ENCODE data around the gene SUCLA2.

Gene SUCLA2

GRCh38 chr13:47898080-47898479 is 103.0 kb downstream of the SUCLA2 start:
- no peak for DNase-seq

GRCh38 chr13:47897411-47898050 is 103.5 kb downstream of the SUCLA2 start:
- DNase-seq = no peak

DNA sequence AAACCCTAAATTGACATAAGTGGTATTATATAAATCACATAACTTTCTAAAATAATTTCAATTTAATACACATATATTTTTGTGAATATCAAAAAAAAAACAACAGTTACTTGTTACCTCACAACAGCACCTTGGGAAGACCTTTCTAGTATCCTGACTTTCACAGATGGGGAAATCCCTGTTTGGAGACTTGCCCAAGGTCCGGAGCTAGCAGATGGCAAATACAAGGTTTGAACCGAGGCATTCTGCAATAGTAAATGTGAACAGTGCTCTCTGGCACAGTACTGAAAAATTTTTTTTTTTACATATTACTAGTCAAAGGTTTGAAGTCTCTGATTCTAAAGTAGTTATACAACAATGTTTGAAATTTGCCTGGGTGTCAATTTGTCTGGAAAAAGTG is 104.5 kb downstream of the SUCLA2 start:
- DNase-seq = no peak

- DNase-seq = no peak
Observed at GRCh38 chr13:47896111-47896510, 105.0 kb downstream of the SUCLA2 start.

DNA sequence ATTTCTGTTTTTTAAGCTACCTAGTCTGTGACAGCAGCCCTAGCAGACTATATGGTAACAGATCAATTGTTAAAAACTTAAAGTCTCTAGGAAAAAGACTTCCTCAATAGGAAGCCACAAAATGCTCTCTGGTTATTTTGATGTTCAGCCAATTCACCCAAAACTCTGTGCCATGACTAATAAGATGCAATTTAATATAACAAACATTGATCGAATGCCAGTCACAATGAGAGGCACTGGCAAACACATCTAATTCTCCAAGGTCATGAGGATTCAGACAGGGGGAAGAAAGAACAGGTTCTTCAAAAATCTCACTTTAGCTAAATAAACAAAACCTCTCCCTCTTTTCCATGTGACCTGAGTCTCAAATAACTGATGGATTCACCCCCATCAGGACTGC is 107.5 kb downstream of the SUCLA2 start:
- DNase-seq = no peak

All from activated CD4-positive, alpha-beta T cell treated with anti-CD3 and anti-CD28 coated beads for 48 hours (primary cell).